ENCODE data around the gene MBD5.

Gene MBD5

DNA sequence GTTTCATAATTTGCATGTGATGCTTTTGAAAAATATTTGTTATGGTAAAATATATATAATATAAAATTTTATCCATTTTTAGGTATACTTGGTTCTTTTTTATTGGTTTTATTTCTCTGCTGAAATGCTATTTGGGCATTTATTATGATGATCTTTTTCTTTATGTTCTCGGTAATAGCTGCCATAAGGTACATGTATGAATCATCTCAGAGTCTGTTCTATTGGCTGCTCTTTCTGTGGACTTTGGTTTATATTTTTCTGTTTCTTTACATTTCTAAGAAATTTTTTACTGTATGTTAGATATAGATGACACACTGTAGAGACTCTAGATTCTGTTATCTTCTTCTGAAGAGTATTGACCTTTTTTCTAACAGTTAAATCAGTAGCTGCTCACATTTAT is 219.9 kb downstream of the MBD5 start:
- no peak overlapping the region for H2AFZ ChIP-seq (ENCODE audit: low read depth)
- no peaks in the 10 kb centered on the region for H3K27me3 ChIP-seq (ENCODE audit: insufficient read depth, low read depth)
- H4K20me1 ChIP-seq (ENCODE audit: insufficient read depth), result no peaks in the 10 kb centered on the region
- no peaks in the 10 kb centered on the region for H3K4me1 ChIP-seq (ENCODE audit: low read depth, poor library complexity, severe bottlenecking)
- no peak overlapping the region for H3K4me3 ChIP-seq (IDR thresholded peaks at IDR 0.05; ENCODE audit: insufficient read depth, low read depth, low read length)
- no peaks in the 10 kb centered on the region for H3K79me2 ChIP-seq (ENCODE audit: insufficient read depth, low read depth)
- H3K9ac ChIP-seq, result no peak overlapping the region
- no peaks in the 10 kb centered on the region for H3K36me3 ChIP-seq (ENCODE audit: insufficient read depth)
- no peak overlapping the region for H3K27ac ChIP-seq
- no peak overlapping the region for H3K4me2 ChIP-seq
- TF ChIP-seq, protein P1, sequence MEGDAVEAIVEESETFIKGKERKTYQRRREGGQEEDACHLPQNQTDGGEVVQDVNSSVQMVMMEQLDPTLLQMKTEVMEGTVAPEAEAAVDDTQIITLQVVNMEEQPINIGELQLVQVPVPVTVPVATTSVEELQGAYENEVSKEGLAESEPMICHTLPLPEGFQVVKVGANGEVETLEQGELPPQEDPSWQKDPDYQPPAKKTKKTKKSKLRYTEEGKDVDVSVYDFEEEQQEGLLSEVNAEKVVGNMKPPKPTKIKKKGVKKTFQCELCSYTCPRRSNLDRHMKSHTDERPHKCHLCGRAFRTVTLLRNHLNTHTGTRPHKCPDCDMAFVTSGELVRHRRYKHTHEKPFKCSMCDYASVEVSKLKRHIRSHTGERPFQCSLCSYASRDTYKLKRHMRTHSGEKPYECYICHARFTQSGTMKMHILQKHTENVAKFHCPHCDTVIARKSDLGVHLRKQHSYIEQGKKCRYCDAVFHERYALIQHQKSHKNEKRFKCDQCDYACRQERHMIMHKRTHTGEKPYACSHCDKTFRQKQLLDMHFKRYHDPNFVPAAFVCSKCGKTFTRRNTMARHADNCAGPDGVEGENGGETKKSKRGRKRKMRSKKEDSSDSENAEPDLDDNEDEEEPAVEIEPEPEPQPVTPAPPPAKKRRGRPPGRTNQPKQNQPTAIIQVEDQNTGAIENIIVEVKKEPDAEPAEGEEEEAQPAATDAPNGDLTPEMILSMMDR (conservative IDR thresholded peaks at IDR 0.05; ENCODE audit: low read depth, low read length), result no peak

DNA sequence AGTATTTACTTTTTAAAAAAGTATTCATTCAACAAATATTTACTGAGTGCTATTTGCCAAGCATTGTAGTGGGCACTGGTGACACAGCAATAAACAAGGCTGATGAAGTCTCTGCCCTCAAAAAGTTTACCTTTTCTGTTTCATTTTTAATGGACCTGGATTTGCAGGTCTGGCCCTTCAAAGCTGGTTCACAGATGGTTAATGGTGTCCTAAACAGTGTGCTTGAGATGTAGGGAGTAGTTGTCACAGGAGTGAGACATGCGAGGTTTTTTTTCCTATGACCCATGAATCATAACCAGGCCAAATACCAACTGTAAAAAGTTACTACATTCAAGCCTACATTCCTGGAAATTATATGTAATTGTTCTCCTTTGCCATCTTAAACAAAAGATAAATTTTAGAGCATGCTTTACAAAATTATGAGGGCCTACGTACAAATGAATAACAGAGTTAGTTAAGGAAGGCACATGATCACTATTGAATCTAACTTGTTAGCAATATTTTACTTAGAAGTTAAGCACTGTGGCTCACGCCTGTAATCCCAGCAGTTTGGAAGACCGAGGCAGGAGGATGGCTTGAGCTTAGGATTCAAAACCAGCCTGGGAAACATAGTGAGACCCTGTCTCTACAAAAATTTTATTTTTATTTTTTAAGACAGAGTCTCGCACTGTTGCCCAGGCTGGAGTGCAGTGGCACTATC is 223.9 kb downstream of the MBD5 start:
- no peaks in the 10 kb centered on the region for H4K20me1 ChIP-seq (ENCODE audit: insufficient read depth)
- no peaks in the 10 kb centered on the region for H3K4me1 ChIP-seq (ENCODE audit: low read depth, poor library complexity, severe bottlenecking)
- H3K79me2 ChIP-seq (ENCODE audit: insufficient read depth, low read depth), result no peaks in the 10 kb centered on the region
- H3K9ac ChIP-seq, result no peak overlapping the region
- no peak overlapping the region for H3K27ac ChIP-seq
- H2AFZ ChIP-seq (ENCODE audit: low read depth), result no peak overlapping the region
- TF ChIP-seq, protein P1 (conservative IDR thresholded peaks at IDR 0.05; ENCODE audit: low read depth, low read length), result no peak
- H3K27me3 ChIP-seq (ENCODE audit: insufficient read depth, low read depth), result no peaks in the 10 kb centered on the region
- H3K36me3 ChIP-seq (ENCODE audit: insufficient read depth), result no peaks in the 10 kb centered on the region
- H3K4me2 ChIP-seq, result no peak overlapping the region
- H3K4me3 ChIP-seq (IDR thresholded peaks at IDR 0.05; ENCODE audit: insufficient read depth, low read depth, low read length), result no peak overlapping the region

DNA sequence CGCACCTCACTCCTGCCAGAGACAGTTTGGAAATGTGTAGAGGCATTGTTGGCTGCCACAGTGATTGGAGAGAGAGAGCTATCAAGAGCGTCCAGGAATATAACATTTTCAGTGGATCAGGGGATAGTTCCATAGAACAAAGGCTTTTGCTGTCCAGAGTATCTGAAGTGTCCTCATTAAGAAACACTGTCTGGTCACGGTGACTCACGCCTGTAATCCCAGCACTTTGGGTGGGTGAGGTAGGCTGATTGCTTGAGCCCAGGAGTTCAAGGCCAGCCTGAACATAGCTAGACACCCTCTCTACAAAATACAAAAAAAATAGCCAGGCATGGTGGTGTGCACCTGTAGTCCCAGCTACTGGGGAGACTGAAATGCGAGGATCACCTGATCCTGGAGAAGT is 231.1 kb downstream of the MBD5 start:
- Histone ChIP-seq H3K4me2 (no peak overlapping the region), H4K20me1 (ENCODE audit: insufficient read depth) (no peaks in the 10 kb centered on the region), H3K9ac (no peak overlapping the region), H3K4me3 (IDR thresholded peaks at IDR 0.05; ENCODE audit: insufficient read depth, low read depth, low read length) (no peak overlapping the region), H2AFZ (ENCODE audit: low read depth) (no peak overlapping the region), H3K79me2 (ENCODE audit: insufficient read depth, low read depth) (no peaks in the 10 kb centered on the region), H3K36me3 (ENCODE audit: insufficient read depth) (no peaks in the 10 kb centered on the region), H3K27ac (no peak overlapping the region), H3K4me1 (ENCODE audit: low read depth, poor library complexity, severe bottlenecking) (no peaks in the 10 kb centered on the region), H3K27me3 (ENCODE audit: insufficient read depth, low read depth) (no peaks in the 10 kb centered on the region)
- TF ChIP-seq, protein P1 (conservative IDR thresholded peaks at IDR 0.05; ENCODE audit: low read depth, low read length), result no peak

DNA sequence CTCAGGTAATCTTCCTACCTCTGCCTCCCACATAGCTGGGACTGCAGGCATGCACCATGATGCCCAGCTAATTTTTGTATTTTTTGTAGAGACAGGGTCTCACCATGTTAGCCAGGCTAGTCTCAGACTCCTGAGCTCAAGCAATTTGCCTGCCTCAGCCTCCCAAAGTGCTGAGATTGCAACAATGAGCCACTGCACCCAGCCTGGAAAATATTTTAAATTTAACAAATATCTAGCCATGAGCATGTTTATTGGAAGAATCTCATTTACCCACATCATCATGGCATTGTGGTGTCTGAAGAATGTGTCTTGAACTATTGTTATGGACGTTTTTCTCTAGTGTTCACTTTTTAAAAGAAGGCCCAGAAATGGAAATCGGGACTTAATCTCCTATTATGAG is 231.8 kb downstream of the MBD5 start:
- H3K4me1 ChIP-seq (ENCODE audit: low read depth, poor library complexity, severe bottlenecking), result no peaks in the 10 kb centered on the region
- no peak overlapping the region for H3K4me2 ChIP-seq
- TF ChIP-seq, protein P1 (conservative IDR thresholded peaks at IDR 0.05; ENCODE audit: low read depth, low read length), result no peak
- no peaks in the 10 kb centered on the region for H3K36me3 ChIP-seq (ENCODE audit: insufficient read depth)
- no peaks in the 10 kb centered on the region for H3K79me2 ChIP-seq (ENCODE audit: insufficient read depth, low read depth)
- H3K27me3 ChIP-seq (ENCODE audit: insufficient read depth, low read depth), result no peaks in the 10 kb centered on the region
- H4K20me1 ChIP-seq (ENCODE audit: insufficient read depth), result no peaks in the 10 kb centered on the region
- no peak overlapping the region for H3K9ac ChIP-seq
- H3K4me3 ChIP-seq (IDR thresholded peaks at IDR 0.05; ENCODE audit: insufficient read depth, low read depth, low read length), result no peak overlapping the region
- H2AFZ ChIP-seq (ENCODE audit: low read depth), result no peak overlapping the region
- H3K27ac ChIP-seq, result no peak overlapping the region

Data from KMS-11 (cell line).